Cardiac fibroblast (primary cell): ENCODE measurements around the gene CMKLR1.

ENCODE experiments used
- DNase-seq, 2 donors: peaks; one replicate each; pipeline versions ENCODE4 v3.0.0 to v3.0.0-alpha.2; 2010; ENCODE audit warnings: low read depth in 2 of 2
- H3K4me3 ChIP-seq, 2 donors: replicated peaks in 1 of 2; 1 replicate in 1 of 2; 2 replicates in 1 of 2; pipeline ENCODE4 v1.5.1; 2011; ENCODE audit warnings: low read depth in 2 of 2, low read length in 2 of 2, mild to moderate bottlenecking in 2 of 2, moderate library complexity in 1 of 2
- TF ChIP-seq, protein P1 (sequence below): IDR thresholded peaks from one replicate; pipeline ENCODE4 v1.5.1; 2011; ENCODE audit warnings: low read depth, mild to moderate bottlenecking, low read length, inconsistent platforms

The CMKLR1 gene

GRCh38 chr12:108306506-108306905 is 32.6 kb downstream of the CMKLR1 start:
- TF ChIP-seq, protein P1, sequence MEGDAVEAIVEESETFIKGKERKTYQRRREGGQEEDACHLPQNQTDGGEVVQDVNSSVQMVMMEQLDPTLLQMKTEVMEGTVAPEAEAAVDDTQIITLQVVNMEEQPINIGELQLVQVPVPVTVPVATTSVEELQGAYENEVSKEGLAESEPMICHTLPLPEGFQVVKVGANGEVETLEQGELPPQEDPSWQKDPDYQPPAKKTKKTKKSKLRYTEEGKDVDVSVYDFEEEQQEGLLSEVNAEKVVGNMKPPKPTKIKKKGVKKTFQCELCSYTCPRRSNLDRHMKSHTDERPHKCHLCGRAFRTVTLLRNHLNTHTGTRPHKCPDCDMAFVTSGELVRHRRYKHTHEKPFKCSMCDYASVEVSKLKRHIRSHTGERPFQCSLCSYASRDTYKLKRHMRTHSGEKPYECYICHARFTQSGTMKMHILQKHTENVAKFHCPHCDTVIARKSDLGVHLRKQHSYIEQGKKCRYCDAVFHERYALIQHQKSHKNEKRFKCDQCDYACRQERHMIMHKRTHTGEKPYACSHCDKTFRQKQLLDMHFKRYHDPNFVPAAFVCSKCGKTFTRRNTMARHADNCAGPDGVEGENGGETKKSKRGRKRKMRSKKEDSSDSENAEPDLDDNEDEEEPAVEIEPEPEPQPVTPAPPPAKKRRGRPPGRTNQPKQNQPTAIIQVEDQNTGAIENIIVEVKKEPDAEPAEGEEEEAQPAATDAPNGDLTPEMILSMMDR: no peak
- H3K4me3 ChIP-seq: no peak overlapping the region
- no peak for DNase-seq

DNA sequence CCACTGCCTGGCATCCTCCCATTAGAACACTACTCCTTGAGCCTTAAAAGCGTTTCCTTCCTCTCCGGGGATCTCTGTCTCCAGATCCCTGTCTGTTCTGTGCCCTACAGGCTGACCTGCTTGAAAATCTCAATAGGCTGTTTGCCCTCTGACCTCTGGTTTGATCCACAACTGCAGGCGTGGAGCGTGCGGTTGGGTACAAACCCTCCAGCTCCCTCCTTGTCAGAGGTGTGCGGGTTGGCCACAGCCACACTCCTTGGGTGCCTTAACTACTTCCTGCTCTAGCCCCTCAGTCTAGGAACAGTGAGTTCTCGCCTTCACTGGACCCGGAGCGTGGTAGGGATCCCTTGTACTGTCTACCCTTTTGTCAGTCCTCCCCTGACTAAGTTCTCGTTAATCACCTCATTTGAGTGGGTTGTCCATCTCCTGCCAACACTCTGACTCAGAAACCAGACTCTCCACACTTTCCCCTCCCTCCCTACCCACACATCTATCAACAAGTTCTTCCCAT is 33.1 kb downstream of the CMKLR1 start:
- TF ChIP-seq, protein P1: no peak
- DNase-seq: peak; percentile 16 to 38
- H3K4me3 ChIP-seq: no peak overlapping the region

GRCh38 chr12:108305520-108305919 is 33.6 kb downstream of the CMKLR1 start:
- TF ChIP-seq, protein P1: no peak
- DNase-seq: peak; percentile 46 to 75

GRCh38 chr12:108304633-108305032 is 34.5 kb downstream of the CMKLR1 start:
- TF ChIP-seq, protein P1: no peak
- no peak overlapping the region for H3K4me3 ChIP-seq
- DNase-seq: no peak

More at GRCh38 chr12:108305520-108305919, 33.6 kb downstream of the CMKLR1 start:
- no peak overlapping the region for H3K4me3 ChIP-seq

DNA sequence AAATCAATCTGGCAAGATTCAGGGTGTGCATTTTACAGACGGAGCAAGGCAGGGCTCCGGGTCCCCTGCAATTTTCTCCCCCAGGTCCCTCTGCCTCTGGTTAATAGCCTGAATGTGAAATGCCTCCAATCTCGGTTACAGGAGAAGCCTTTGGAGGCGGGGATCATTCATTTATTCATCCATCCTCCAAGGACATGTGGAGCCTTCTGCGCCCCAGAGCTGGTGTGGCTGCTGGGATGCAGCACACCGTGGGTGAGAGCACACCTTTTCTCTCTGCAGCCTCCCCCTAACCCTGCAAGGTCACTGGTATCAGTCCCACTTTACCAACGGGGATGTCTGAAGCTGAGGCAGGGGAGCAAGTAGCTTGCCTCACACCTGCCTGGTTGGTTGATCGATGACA is 35.4 kb downstream of the CMKLR1 start:
- no peak overlapping the region for H3K4me3 ChIP-seq
- DNase-seq: no peak
- TF ChIP-seq, protein P1: no peak

- no peak overlapping the region for H3K4me3 ChIP-seq
- TF ChIP-seq, protein P1: no peak
- DNase-seq: peak in 1 of 2 donors; percentile 39
Observed at GRCh38 chr12:108302403-108303311, 36.5 kb downstream of the CMKLR1 start.
